Measurements from ENCODE around the gene OSGIN1.

Gene OSGIN1

DNA sequence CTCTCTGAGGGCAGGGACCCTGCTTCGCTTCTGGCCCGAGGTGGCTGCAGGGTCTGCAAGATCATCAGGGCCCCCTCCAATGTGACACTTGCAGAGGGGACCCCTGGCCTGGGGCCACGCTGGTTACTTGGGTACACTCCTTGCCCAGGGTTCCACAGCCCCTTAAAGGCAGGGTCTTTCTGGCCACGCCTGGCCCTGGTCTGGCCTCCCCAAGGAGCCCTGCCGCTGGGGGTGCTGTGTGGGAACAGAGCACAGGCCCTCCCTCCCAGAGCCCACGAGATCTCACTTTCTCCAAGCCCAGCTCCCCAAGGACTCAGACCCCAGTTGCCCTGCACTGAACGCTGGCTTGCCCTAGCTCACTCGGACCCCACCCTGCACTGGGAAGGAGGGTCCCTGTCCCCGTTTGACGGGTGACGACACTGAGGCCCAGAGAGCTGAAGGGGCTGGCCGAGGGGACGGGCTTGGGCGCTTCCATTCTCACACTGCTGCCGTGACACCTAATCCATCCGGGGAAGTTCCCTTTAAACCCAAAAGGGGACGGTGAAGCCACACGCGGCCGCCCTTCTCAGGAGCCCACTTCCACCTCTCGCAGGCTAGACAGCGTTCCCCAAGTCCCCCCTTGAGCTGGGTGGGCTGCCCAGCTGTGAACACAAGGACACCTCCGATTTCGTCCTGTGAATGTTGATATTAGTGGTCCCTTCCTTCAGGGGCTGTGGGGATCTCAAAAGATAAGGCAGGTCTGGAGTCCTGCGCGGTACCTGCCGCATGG is 26.9 kb upstream of the OSGIN1 start:
- in situ Hi-C loops (cut with MboI; ENCODE audit: low pct_unique_long_range_greater_than_20kb, low sequenced_read_pairs, unreplicated experiment): no loop called here
- DNase-seq (ENCODE audit: low spot score): no peak
- TF ChIP-seq, protein P1, sequence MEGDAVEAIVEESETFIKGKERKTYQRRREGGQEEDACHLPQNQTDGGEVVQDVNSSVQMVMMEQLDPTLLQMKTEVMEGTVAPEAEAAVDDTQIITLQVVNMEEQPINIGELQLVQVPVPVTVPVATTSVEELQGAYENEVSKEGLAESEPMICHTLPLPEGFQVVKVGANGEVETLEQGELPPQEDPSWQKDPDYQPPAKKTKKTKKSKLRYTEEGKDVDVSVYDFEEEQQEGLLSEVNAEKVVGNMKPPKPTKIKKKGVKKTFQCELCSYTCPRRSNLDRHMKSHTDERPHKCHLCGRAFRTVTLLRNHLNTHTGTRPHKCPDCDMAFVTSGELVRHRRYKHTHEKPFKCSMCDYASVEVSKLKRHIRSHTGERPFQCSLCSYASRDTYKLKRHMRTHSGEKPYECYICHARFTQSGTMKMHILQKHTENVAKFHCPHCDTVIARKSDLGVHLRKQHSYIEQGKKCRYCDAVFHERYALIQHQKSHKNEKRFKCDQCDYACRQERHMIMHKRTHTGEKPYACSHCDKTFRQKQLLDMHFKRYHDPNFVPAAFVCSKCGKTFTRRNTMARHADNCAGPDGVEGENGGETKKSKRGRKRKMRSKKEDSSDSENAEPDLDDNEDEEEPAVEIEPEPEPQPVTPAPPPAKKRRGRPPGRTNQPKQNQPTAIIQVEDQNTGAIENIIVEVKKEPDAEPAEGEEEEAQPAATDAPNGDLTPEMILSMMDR (IDR thresholded peaks at IDR 0.05; ENCODE audit: extremely low read depth, insufficient read depth, missing control alignments): no peak

DNA sequence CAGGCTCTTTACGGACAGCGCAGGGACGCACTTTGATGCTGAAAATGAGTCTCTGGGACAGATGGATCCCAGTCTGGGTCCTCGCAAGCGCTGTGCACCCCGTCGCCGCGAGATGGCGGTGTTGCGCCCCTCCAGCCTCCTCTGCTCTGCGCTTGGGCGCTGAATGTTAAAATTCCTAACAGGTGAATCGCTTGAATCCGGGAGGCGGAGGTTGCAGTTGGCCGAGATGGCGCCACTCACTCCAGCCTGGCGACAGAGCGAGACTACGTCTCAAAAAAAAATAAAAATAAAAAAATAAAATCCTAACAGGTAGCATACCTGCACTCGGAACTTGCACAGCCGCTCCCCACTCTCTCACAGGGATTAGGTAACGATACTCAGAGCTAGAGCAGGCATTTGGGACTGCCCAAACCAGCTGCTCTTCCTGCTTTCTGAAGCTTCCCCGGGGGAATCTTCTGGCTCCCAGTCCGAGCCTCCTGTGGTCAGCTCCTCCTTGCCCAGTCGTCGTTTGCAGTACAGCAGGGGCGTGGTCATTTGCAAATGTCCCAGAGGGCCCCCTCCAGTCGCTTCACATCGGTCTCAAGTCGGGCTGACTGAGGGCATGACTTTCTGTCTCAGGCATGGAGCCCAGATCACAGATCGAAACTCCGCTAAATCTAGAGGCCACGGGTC is 26.2 kb upstream of the OSGIN1 start:
- in situ Hi-C loops (cut with MboI; ENCODE audit: low pct_unique_long_range_greater_than_20kb, low sequenced_read_pairs, unreplicated experiment): no loop called here
- TF ChIP-seq, protein P1 (IDR thresholded peaks at IDR 0.05; ENCODE audit: extremely low read depth, insufficient read depth, missing control alignments): peak; percentile 95
- DNase-seq (ENCODE audit: low spot score): peak; percentile 87

DNA sequence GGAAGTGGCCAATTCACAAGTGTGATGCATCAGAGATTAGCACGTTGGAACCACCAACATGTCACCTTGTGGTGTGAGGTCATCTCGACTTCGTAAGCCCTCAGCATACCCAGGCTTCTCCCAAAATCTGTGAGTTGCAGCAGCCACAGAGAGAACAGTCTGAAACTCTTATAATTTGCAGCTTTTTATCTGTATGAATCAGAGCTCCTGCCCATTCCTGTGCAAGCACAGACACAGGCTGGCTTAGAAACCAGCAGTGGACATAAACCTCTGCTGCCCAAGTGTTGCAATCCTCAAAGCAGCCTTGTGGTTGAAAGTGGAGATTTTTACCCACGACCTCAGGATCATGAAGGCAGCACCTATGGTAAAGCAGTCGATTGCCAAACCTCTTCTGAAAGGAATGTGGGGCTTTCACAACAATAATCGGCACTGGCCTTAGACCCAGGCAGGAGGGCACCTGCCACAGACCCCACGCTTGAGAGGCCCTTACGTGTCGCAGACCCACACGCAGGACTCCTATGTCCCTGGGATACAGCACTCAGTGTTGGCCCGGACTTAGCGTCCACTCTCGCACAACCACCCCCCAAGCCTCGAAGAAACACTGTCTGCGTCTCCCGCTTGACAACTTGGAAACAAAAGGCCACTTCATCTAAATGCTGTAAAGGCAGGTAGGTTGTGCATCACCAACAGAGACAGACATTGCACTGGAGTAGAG is 24.5 kb upstream of the OSGIN1 start:
- TF ChIP-seq, protein P1 (IDR thresholded peaks at IDR 0.05; ENCODE audit: extremely low read depth, insufficient read depth, missing control alignments): no peak
- in situ Hi-C loops (cut with MboI; ENCODE audit: low pct_unique_long_range_greater_than_20kb, low sequenced_read_pairs, unreplicated experiment): no loop called here
- no peak for DNase-seq (ENCODE audit: low spot score)

DNA sequence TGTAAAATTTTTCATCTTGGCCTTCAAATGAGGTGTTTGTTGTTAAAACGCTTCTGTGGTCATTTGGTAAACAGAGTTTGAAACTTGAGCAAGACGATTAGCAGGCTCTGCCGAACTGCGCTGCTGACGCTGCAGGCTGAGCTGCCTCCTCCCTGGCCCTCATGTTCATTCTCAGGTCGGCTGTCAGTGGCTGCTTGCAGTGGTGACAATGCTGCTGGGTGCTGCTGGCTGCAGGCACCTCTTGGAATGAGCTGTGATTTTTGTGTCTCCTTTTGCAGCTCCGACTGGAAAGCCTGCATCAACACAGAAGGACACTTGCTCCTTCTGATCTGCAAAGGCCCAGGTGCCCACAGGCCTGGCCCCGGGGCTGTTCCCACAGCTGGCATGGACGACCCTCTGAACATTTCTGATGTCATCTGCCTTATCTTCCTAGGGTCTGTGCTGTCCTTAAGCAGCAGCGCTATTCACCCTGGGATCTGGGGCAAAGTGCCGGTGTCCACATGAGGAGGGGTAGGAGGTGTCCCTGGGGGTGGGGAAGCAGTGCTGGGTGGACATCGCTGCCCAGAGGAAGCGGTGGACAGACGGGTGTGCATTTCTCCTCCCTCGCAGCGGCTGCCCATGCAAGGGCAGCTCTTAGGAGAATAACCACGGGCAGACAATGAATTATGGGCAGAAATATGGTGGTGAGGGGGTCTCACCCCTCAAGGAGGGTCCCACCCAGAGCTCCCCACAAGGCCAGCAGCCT is 23.1 kb upstream of the OSGIN1 start:
- in situ Hi-C loops (cut with MboI; ENCODE audit: low pct_unique_long_range_greater_than_20kb, low sequenced_read_pairs, unreplicated experiment): no loop called here
- TF ChIP-seq, protein P1 (IDR thresholded peaks at IDR 0.05; ENCODE audit: extremely low read depth, insufficient read depth, missing control alignments): no peak
- DNase-seq (ENCODE audit: low spot score): no peak

DNA sequence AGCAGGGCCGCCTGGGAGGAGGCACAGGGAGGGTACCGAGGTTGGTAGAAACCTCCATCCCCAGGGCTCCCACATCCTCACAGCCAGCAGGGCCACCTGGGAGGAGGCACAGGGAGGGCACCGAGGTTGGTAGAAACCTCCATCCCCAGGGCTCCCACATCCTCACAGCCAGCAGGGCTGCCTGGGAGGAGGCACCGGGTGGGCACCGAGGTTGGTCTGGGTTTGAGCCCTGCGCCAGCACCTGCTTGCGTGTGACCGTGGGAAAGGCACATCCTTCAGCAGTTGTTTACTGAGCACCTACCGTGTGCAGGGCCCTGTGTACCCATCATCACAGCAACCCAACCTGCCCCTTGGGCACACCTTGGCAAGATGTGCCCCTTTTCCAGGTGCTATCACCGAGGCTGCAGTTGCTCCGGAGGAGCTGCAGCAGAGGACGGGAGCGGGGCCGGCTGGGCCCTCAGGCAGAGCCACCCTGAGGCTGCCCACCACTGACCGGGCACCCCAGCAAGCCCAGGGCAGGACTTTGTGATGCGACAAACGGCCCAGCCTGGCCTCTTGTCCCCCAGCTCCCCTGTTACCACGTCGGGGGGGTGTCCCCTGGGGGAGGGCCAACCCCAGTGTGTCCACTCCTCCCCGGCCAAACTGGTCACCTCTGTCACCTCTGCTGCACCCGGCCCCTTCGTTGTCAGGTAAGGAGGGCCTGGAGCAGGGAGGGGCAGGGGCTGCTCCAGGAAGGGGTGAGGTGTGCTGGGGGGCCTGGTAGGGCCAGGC is 22.1 kb upstream of the OSGIN1 start:
- TF ChIP-seq, protein P1 (IDR thresholded peaks at IDR 0.05; ENCODE audit: extremely low read depth, insufficient read depth, missing control alignments): no peak
- in situ Hi-C loops (cut with MboI; ENCODE audit: low pct_unique_long_range_greater_than_20kb, low sequenced_read_pairs, unreplicated experiment): no loop called here
- DNase-seq (ENCODE audit: low spot score): no peak

All from GM13977 (cell line).